IPS-NIHi11 (cell line): ENCODE measurements around the gene GPR17.

Experiments
- DNase-seq: peaks from one replicate; pipeline ENCODE4 v3.0.0; 2012; ENCODE audit warnings: mixed read lengths, low spot score

GPR17 gene

DNA sequence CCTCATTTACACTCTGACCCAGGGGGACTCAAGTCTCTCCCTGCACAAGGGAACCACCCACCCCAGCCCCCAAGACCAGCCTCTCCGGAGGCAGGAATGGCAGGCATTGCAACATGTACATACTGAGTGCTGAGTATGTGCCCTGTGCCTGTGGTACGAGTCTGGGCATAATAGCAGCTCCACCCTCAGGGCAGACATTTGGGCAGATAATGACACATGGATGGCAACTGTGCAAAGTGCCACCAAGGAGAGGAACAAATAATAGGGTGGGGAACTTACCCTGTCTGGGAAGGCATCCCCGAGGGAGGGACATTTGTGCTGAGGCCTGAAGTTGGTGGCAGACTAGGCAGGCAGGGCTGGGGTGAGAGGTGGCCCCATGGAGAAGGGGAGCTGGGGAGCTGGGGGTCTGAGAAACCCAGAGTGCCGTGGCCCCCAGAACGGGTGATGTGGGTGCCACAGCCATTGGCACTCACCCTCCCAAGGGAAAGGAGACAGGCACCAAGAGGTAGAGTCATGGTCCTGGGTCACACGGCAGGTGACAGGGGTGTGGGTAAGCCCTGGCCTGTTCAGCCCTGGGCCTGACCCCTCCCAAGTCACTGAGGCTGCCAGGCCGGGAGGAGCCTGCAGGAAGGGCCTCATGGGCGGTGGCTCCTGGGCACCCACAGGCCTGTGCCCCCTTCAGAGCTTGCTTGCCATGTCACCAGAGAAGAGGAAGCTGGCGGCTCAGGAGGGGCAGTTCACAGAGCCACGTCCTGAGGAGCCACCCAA lies 15.7 kb upstream of the GPR17 start:
- DNase-seq = no peak

DNA sequence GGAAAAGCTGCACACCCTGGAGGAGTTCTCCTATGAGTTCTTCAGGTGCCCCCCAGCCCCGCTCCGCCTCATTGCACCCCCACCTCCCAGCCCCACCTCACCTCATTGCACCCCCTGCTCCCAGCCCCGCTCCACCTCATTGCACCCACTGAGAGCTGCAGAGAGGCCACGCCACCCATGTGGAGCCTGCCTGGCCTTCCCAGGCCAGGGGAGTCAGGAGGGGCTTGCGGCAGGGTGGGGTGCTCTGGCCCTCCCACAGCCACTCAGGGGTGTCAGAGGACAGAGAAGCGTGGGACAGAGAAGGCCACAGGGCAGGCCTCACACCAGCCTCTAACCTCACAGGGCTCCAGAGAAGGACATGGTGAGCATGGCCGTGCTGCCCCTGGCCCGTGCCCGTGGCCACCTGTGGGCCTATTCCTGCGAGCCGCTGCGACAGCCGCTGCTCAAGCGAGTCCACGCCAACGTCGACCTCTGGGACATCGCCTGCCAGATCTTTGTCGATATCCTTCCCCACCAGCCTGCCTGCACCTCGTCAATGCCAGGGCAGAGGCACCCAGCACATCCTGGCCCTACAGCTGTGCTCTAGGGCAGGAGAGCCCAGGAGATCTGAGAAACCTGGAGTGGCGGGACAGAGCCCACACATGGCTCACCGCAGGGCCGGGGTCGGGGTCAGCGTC lies 15.0 kb upstream of the GPR17 start:
- DNase-seq = no peak

DNA sequence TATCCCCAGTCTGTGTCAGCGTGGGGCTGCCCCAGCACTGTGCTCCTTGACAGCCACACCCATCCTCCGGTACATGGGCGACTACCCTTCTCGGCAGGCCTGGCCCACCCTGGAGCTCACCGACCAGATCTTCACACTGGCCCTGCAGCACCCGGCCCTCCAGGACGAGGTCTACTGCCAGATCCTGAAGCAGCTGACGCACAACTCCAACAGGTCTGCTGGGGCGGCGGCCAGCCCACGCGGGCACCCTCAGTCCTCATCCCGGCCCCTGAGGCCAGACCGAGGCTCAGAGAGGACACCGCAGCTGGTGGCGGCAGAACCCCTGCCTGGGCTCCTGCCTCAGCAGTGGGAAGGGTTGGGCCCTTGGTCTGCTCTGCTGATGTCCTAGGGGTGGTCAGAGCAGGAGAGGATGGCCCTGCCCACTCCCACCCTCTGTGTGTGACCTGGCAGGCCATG lies 14.4 kb upstream of the GPR17 start:
- no peak for DNase-seq

DNA sequence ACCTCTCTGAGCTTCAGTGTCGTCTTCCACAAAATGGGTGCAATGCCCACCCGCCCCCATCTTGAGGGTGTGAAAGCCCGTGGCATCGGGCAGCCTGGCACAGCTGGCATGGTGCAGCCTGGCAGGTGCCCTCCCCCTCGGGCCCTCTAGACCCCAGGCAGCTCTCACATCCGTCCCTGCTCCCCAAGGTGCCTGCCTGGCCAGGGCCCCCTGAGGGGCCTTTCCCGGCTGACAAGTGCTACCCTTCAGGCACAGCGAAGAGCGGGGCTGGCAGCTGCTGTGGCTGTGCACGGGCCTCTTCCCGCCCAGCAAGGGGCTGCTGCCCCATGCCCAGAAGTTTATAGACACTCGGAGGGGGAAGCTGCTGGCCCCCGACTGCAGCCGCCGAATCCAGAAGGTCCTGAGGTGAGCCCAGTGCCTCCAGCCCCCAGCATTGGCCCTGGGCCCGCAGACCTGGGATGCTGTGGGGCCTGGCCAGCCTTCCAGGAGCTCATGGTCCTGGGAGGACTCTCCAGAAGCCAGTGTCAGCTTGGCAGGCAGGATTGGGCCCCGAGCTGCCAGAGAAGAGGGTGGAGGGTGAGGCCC lies 13.9 kb upstream of the GPR17 start:
- DNase-seq = no peak

DNA sequence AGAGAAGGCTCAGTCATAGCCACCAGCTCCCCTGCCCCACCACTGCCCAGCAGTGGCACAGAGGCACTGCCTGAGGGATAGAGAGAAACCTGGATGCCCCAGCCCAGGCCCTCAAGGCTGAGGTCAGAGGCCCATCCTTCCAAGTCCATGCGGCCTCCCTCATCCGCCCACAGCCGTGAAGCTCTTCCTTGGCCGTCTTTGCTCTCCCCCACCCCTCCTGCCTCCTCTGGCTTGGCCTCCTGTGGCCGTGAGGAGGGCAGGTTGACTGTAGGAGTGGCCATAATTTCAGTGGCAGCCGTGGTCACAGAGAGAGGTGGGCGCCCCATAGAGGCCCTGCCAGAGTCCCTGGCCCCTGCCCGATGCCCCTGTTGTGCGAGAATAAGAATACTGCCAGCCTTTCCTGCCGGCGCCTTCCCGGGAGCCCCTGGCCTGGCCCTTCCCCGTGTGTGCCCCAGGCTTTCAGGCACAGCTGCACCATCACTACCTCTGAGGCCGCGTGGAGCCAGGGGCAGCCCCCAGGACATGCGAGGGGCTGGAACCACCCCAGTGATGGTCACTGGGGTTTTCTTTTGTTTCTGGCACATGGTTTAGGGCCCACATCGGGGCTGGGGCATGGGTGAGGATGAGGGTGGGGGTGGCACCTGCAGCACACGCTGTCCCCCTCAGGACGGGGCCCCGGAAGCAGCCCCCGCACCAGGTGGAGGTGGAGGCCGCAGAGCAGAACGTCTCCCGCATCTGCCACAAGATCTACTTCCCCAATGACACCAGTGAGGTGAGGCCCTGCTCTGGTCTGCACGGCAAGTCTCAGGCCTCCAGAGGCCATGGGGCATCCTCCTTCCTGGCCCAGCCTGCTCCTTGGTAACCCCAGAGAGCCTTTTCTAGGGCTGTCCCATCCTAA lies 13.1 kb upstream of the GPR17 start:
- no peak for DNase-seq

DNA sequence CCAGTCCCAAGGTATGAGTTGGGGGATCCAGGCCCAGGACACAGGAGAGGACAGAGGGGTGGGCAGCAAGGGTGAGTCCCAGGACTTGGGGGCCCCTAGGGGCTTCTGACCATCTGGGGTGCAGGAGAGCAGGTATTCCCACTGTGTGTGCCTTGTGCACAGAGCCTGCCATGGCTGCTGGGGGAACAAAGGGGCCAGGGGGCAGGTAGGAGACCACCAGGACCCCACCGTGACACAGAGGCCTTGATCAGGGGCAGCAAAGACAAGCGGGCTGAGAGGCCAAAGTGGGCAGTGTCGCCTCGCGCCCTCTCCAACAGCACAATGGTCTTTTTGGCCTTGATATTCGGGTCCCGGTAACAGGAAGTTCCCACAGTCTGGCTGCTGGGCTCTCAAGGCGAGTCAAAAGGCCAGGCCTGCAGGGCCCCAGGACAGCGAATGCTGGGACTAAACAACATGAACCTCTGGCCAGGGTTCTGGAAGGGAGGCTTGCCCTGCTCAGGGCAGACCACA lies 12.3 kb upstream of the GPR17 start:
- no peak for DNase-seq

DNA sequence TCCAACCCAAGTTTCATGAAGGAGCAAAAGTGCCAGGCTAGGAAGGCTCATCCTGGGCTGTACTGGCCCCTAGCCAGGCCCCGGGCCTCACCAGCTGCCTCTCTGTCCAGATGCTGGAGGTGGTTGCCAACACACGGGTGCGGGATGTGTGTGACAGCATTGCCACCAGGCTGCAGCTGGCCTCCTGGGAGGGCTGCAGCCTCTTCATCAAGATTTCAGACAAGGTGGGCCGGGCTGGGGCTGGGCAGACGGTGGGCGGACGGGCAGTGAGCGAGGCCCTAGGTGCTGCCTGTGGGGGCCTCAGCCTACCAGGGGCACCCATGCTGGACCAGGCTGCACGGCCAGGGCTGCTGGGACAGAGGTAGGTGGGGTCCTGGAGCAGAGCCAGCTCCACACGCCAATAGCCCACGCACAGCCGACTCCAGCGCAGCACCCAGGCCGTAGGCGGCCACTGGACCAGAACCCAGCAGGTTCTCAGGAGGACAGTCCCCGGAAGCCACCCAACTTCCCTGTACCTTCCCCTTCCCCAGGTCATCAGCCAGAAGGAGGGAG lies 11.8 kb upstream of the GPR17 start:
- DNase-seq = no peak

DNA sequence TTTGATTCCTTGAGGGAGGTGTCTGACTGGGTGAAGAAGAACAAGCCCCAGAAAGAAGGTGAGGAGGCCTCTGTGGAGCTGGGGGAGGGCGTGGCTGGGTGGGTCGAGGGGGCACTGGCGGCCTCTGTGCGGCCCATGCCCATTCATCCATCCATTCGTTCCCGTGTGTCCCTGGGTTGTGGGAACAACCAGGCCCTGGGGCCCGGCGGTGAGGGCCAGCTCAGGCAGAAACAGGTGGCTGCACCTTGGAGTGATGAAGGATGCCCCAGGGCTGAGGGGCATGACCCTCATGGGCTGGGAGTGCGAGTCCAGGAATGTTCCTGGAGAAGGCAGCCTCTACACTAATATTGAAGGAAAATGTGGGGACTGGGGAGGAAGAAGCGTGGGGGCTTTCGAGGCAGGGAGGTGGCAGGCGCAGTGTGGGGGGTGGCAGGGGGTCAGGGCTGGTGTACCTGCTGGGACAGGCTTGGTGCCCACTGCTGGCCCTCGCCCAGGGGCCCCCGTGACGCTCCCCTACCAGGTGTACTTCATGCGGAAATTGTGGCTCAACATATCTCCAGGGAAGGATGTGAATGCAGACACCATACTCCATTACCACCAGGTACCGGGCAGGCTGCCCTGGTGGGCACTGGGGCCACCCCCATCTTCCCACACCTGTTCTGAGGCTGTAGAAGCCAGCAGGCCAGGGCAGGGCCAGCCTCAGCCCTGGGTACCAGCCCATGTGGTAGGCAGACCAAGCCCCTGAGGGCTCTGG lies 11.2 kb upstream of the GPR17 start:
- no peak for DNase-seq

DNA sequence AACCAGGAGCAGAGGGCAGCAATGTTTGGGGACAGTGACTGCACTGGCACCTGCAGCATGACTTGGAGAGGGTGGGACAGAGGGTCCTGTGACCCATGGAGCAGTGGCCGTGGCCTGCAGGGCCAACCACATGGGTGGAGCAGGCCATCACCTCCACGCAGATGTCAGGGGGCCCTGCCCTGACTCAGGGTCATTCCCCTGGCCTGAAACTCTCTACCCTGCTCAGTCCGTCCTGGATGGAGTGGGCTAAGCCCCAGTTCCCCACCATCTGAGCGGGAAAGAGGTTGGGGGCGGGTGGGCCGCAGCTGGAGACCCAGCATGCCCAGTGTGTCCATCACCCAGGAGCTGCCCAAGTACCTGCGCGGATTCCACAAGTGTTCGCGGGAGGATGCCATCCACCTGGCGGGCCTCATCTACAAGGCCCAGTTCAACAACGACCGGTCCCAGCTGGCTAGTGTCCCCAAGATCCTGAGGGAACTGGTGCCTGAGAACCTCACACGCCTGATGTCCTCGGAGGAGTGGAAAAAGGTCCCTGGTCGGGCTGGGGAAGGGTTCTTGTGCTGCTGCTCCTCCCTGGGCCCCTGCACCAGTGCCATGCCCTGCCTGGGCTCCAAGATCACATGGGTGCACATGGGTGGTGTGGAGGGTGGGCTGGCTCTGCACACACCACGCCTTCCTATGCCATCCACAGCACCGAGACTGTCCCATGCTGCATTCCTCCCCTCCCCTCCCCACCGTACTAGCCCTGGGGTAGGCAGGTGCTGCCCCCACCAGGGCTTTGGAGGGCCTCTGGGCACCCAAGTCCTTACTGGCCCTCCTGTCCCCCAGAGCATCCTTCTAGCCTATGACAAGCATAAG lies 10.3 kb upstream of the GPR17 start:
- no peak for DNase-seq

DNA sequence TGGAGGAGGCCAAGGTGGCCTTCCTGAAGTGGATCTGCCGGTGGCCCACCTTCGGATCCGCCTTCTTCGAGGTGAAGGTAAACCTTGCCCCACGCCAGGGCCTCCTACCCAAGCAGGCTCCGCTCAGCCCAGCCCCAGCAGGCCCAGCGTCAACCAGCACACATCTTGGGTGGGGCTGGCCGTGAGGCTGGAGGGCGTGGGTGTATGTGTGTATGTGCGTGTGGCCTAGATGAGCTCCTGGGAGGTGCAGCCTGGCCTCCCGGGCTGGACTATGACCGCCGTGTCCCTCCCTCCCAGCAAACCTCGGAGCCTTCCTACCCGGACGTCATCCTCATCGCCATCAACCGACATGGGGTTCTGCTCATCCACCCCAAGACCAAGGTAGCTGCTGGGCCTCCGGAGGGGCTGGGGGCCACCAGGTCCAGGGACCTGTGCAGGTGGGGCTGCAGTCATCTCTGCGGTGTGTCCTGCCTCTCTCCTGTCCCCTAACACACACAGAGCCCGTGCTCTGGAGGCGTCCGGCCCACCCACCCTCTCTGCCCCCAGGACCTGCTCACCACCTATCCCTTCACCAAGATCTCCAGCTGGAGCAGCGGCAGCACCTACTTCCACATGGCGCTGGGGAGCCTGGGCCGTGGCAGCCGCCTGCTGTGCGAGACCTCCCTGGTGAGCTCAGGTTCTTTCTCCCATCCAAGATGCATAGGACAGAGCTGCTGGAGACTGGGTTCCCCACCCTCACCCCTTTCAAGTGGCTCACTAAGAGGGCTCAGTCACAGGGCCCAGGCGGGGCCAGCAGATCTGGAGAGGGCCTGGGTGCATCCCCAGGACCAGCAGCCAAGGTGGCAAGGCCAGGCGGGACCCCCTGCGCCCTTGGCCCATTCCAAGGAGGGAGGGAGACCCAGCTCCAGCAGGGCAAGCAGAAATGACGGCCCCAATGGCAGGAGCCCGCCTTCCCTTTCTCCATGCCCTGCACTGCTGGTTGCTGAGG lies 9.4 kb upstream of the GPR17 start:
- no peak for DNase-seq

DNA sequence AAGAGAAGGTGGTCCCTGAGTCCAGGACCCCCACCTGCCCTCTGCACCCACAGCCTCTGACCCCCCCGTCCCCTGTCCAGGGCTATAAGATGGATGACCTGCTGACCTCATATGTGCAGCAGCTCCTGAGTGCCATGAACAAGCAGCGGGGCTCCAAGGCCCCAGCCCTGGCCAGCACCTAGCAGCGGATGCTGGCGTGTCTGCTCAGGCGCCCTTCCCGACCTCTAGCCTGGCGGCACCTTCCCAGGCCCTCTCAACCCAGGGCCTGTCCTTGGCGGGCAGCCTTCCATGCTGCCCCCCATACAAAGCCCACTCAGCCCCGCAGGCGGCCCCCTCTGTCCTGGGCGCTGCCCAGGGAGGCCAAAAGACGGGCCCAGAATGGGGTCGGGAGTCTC lies 8.7 kb upstream of the GPR17 start:
- DNase-seq = no peak

DNA sequence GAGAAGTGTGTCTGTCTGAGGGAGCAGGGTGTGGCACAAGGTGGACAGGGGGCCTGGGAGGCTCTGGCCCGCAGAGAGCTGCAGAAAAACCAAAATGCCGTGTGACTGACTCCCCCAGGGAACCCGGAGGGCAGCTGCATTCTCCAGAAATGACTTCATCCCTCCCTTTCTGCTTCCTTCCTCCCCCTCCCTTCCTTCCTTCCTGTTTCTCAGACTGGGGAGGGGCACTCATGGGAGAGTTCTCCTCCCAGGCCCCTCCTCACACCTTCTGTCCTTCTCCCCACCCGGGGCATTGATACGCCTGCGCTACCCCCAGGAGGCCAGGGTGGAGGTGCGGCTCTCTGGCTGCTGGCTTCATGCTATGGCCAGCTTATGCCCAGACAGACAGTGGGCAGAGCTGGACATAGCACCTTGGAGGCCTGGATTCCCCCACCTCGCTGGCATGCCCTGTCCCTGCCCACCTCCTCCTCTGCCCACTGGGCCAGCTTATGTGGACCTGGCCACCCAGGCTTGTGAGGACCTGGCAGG lies 8.2 kb upstream of the GPR17 start:
- DNase-seq = peak; percentile 78

DNA sequence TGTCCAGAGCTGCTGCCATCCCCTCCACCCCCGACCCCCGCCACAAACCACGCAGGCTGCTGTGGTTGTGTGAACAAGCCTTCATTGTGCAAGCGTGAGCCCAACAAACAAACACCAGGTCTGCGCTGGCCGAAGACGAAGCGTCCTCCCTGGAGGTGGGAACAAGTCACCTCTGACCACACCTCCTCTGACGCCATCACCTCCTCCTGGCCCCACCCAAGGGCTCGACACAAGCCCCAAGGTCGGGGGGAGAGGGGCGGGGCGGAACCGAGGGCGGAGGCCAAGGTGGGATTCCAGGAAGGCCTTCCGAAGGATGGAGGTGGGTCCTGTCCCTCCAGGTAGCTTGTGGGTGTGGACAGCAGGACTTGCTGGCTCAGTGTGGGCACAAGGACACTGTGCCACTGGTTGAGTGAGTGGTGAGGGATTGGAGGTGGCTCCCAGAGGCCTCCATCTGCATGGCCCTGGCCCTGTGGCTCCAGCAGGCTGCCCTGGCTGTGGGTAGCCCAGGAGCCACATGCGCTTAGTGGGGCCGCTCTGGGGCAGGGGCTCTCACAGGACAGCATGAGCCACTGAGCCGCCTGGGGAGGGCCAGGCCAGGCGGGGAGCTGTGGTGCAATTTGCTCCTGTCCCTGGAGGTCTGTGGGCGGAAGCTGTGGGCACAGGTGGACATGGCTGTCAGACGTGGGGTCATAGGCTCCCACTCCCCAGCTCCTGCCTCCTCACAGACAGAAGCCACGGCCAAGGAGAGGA lies 7.4 kb upstream of the GPR17 start:
- peak; percentile 85 for DNase-seq

DNA sequence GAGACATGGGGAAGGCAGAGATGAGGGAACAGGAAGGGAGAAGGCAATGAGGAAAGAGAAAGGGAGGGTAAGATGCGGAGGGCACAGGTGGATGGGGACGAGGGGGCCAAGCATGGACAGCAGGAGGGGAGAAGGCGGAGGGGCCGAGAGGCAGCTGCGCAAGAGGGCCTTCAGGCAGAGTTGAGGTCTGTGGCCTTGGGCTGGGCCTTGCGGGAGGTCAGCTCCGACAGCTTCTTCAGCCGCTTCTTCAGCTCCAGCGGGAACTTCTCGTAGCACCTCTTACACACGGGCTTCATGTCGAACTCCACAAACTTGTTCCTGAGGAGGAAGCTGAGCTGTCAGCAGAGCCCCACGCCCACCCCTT lies 6.9 kb upstream of the GPR17 start:
- no peak for DNase-seq

DNA sequence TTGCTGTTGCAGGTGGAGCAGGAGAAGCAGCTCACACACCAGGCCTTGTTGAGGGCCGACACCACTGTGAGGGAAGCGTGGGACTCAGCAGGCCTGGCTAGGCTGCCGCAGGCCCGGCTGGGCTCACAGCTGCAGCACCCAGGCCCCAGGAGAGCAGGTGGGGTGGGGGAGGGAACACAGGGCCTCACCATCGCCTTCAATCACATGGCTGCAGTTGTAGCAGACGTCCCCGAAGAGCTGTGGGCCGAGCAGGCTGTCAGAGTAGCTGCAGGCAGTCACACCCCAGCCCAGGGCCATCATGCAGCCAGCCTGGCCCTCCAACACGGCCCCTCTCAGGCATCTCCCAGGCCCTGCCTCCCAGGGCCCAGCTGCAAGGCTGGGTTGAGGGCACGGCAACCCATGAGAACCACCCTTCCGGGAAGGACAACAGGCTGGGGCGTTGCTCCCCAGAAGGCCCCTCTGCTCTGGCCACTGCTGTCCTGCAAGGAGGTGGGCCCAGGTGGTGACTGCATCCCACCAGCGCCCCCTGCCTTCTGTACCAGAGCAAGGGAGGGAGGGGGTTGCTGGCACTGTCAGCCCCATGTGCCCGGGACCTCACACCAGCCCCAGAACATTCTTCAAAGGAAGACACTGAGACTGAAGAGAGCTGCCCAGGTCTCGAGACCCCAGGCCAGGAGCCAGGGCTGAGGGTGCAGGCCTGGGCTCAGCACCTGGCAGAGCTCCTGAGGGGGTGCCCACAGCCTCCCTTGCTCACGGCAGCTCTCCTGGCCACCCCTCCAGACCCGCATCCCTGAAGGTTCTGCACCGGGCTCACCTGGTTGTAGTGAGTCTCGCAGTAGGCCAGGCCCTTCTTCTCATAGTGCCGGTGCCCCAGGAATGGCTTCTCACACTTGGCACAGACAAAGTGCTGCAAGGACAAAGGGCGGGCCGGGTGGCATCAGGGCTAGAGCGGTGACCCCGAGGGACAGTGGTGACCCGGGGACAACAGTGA lies 5.6 kb upstream of the GPR17 start:
- peak; percentile 78 for DNase-seq

DNA sequence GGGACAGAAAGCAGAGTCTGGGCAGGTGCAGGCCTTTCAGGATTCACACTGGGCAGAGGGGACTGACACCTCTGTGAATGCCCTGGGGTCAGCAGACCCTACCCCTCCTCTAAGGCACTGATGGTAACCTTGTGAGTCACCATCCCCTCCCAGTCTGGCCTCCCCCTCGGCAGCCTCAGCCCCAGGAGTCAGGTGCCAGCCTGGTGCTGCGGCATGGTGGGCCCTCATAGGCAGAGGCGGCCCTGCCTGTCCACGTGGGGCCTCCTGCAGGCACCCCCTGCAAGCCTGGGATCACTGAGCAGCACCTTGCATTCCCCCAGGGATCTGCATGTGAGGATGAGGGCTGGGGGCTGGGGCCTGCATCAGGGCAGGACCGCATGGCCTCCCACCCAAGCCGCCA lies 4.8 kb upstream of the GPR17 start:
- DNase-seq = no peak
